K562 (cell line): ENCODE data around the gene SYNPR. TPM values are rescaled to one million over a fixed set of nuclear protein-coding genes. Genes with fewer than 3 reads are reported as not detected.

Experiments
- ATAC-seq: fragments of 200-7000 bp; cut with Tn5 transposase; 3 replicates; pipeline ENCODE4 v1.9.1; 2020; ENCODE audit warnings: moderate library complexity
- BruUV-seq: library from RNA; stranded (reverse); fragments of 400-500 nt; replicated peaks from 2 replicates; lab custom pipeline; 2021; lab: Mats Ljungman, UMichigan
- CTCF ChIA-PET: fragments of 300-600 bp; formaldehyde crosslinking; extraction: SDS; loops from one replicate; lab custom pipeline; 2021; ENCODE audit warnings: low intra/inter-chr PET ratio; lab: Yijun Ruan, JAX
- POLR2A ChIA-PET: fragments of 300-600, 350-650 bp; sonication (Branson Sonifier 250); formaldehyde crosslinking; extraction: SDS; loops from one replicate; lab custom pipeline; 2021; ENCODE audit warnings: antibody characterized with exemption, inconsistent platforms; lab: Yijun Ruan, JAX
- DNase-seq, 4 experiments: peaks; one replicate each; pipeline versions ENCODE4 v3.0.0 to v3.0.0-alpha.2; 2011 to 2018; ENCODE audit warnings: low spot score in 3 of 4, mixed read lengths in 3 of 4; ENCODE audit errors: extremely low read depth in 1 of 4
- FAIRE-seq: peaks from 2 replicates; lab custom pipeline; 2011; peaks lifted over from hg19 to GRCh38; lab: Jason Lieb, UNC
- H2AFZ ChIP-seq: 2 replicates; pipeline ENCODE4 v1.6.0; 2011; ENCODE audit warnings: low read depth, low read length, control low read depth, inconsistent platforms
- H3K27ac ChIP-seq: fragments of 200-600 bp; 3 replicates; pipeline ENCODE4 v1.8.0; 2011; ENCODE audit warnings: low read depth, mild to moderate bottlenecking, control low read depth, inconsistent platforms, low read length, moderate library complexity, mixed read lengths; ENCODE audit errors: extremely low read depth
- H3K27me3 ChIP-seq, 2 experiments: fragments of 300-600 bp in 1 of 2; 2 replicates in 1 of 2; 3 replicates in 1 of 2; pipeline versions ENCODE4 v1.6.0 to v1.8.0; 2011; ENCODE audit warnings: inconsistent platforms in 2 of 2, low read length in 2 of 2, mild to moderate bottlenecking in 1 of 2, mixed read lengths in 1 of 2, moderate library complexity in 1 of 2; ENCODE audit not compliant: control insufficient read depth in 2 of 2, insufficient read depth in 2 of 2
- H3K36me3 ChIP-seq: fragments of 300-600 bp; 3 replicates; pipeline ENCODE4 v1.8.0; 2011; ENCODE audit warnings: mild to moderate bottlenecking, low read length, inconsistent platforms; ENCODE audit not compliant: control insufficient read depth, insufficient read depth
- H3K4me1 ChIP-seq, 2 experiments: fragments of 200-600 bp in 1 of 2; replicated peaks in 1 of 2; 2 replicates in 1 of 2; 3 replicates in 1 of 2; pipeline versions ENCODE4 v1.5.1 to v1.8.0; 2011; ENCODE audit warnings: inconsistent platforms in 2 of 2, low read length in 2 of 2, mild to moderate bottlenecking in 1 of 2, mixed read lengths in 1 of 2, moderate library complexity in 1 of 2; ENCODE audit not compliant: control insufficient read depth in 2 of 2, insufficient read depth in 2 of 2
- H3K4me2 ChIP-seq: 2 replicates; pipeline ENCODE4 v1.6.1; 2011; ENCODE audit warnings: low read length, control low read depth, inconsistent platforms, mixed read lengths; ENCODE audit not compliant: insufficient read depth
- H3K4me3 ChIP-seq: fragments of 200-600 bp; sonication (generic), shearing (Covaris generic); 2 replicates; pipeline ENCODE4 v1.5.1; 2016; ENCODE audit warnings: control low read depth, inconsistent platforms
- H3K79me2 ChIP-seq: fragments of 200-600 bp; 3 replicates; pipeline ENCODE4 v1.8.0; 2011; ENCODE audit warnings: low read length, inconsistent platforms; ENCODE audit not compliant: control insufficient read depth, insufficient read depth
- H3K9ac ChIP-seq, 2 experiments: 2 replicates each; pipeline versions ENCODE4 v1.6.0 to v1.6.1; 2011; ENCODE audit warnings: low read depth in 2 of 2, low read length in 2 of 2, control low read depth in 1 of 2, inconsistent platforms in 1 of 2, mild to moderate bottlenecking in 1 of 2, mixed read lengths in 1 of 2; ENCODE audit not compliant: insufficient read depth in 1 of 2
- H3K9me1 ChIP-seq: one replicate; pipeline ENCODE4 v1.6.0; 2011; ENCODE audit warnings: inconsistent platforms, mild to moderate bottlenecking, low read length, moderate library complexity; ENCODE audit not compliant: control insufficient read depth, insufficient read depth
- H3K9me3 ChIP-seq: replicated peaks from 2 replicates; pipeline ENCODE4 v1.5.1; 2011; ENCODE audit warnings: low read depth, low read length, inconsistent platforms; ENCODE audit not compliant: control insufficient read depth, insufficient read depth
- H4K20me1 ChIP-seq: replicated peaks from 2 replicates; pipeline ENCODE4 v1.6.1; 2011; ENCODE audit warnings: low read length, inconsistent platforms, mixed read lengths; ENCODE audit not compliant: control insufficient read depth, insufficient read depth
- BACH1 ChIP-seq: fragments of 200-800 bp; sonication (Bioruptor generic); IDR thresholded peaks from 2 replicates; pipeline ENCODE4 v1.6.1; 2016; ENCODE audit warnings: missing genetic modification characterization, missing compliant biosample characterization
- BMI1 ChIP-seq: fragments of 150-350 bp; IDR thresholded peaks from 2 replicates; pipeline ENCODE4 v1.6.1; 2014; ENCODE audit warnings: low read length
- CEBPG ChIP-seq, 3 experiments: fragments of 200-800 bp in 1 of 3; sonication (Bioruptor generic) in 1 of 3; sonication (generic) in 1 of 3; formaldehyde crosslinking in 1 of 3; IDR thresholded peaks in 2 of 3; conservative IDR thresholded peaks in 1 of 3; 2 replicates each; pipeline versions ENCODE4 v1.6.1 to v1.8.0; 2016 to 2022; ENCODE audit warnings: missing compliant biosample characterization in 2 of 3, missing genetic modification characterization in 2 of 3, mild to moderate bottlenecking in 1 of 3, missing genetic modification reagents in 1 of 3
- FOXM1 ChIP-seq, 2 experiments: fragments of 450-650 bp in 1 of 2; sonication (generic) in 1 of 2; formaldehyde crosslinking in 1 of 2; IDR thresholded peaks; 2 replicates each; pipeline versions ENCODE4 v1.6.1 to v1.9.0; 2017 to 2022; ENCODE audit warnings: low read depth in 2 of 2, mild to moderate bottlenecking in 2 of 2, missing genetic modification reagents in 1 of 2, moderate library complexity in 1 of 2
- HDAC3 ChIP-seq: fragments of 450-650 bp; IDR thresholded peaks from 2 replicates; pipeline ENCODE4 v1.6.1; 2018; ENCODE audit warnings: borderline replicate concordance, mild to moderate bottlenecking, moderate library complexity; ENCODE audit not compliant: partially characterized antibody
- HLTF ChIP-seq: fragments of 450-650 bp; IDR thresholded peaks from 2 replicates; pipeline ENCODE4 v1.6.1; 2016
- KDM5B ChIP-seq: fragments of 200-600 bp; sonication (generic); IDR thresholded peaks from 2 replicates; pipeline ENCODE4 v1.6.1; 2012; ENCODE audit warnings: low read depth, mild to moderate bottlenecking, moderate library complexity, low read length, control low read depth, inconsistent platforms; ENCODE audit not compliant: insufficient replicate concordance
- MTA2 ChIP-seq: fragments of 450-650 bp; IDR thresholded peaks from 2 replicates; pipeline ENCODE4 v1.6.1; 2016; ENCODE audit warnings: low read depth
- NFE2L1 ChIP-seq: fragments of 450-650 bp; IDR thresholded peaks from 2 replicates; pipeline ENCODE4 v1.6.1; 2016; ENCODE audit warnings: missing genetic modification characterization, low read depth, mild to moderate bottlenecking, missing compliant biosample characterization, moderate library complexity, borderline replicate concordance
- RNF2 ChIP-seq: sonication (generic); IDR thresholded peaks from 2 replicates; pipeline ENCODE4 v1.6.1; 2016
- STAT5B ChIP-seq: fragments of 250-450 bp; sonication (Bioruptor Pico); IDR thresholded peaks from 2 replicates; pipeline ENCODE4 v1.8.0; 2021; ENCODE audit warnings: mild to moderate bottlenecking, inconsistent platforms
- TEAD1 ChIP-seq, 2 experiments: fragments of 450-650 bp in 1 of 2; sonication (generic) in 1 of 2; formaldehyde crosslinking; IDR thresholded peaks; 2 replicates each; pipeline versions ENCODE4 v1.4.0 to v1.8.0; 2020 to 2022; ENCODE audit warnings: mild to moderate bottlenecking in 2 of 2, missing genetic modification reagents in 1 of 2
- TRIM24 ChIP-seq, 2 experiments: fragments of 450-650 bp; IDR thresholded peaks; 2 replicates each; pipeline ENCODE4 v1.6.1; 2016
- ZNF316 ChIP-seq: fragments of 450-650 bp; IDR thresholded peaks from 2 replicates; pipeline ENCODE4 v1.6.1; 2016
- ZNF79 ChIP-seq: fragments of 250-450 bp; sonication (Bioruptor Pico); IDR thresholded peaks from 2 replicates; pipeline ENCODE4 v1.4.0; 2020; ENCODE audit warnings: low read depth, mild to moderate bottlenecking, moderate library complexity
- WGBS: fragments of 100-300 bp; shearing (Covaris generic); methylation state at CpG from one replicate; pipeline ENCODE4 v1.1.6; 2016; ENCODE audit warnings: low coverage, mixed read lengths; ENCODE audit not compliant: insufficient coverage; ENCODE audit errors: missing lambda C conversion rate; 5-methylcytosine and 5-hydroxymethylcytosine counted together
- in situ Hi-C: fragments of 300-500 bp; cut with MboI; formaldehyde crosslinking; loops from 4 replicates; pipeline ENCODE4 v1.15.0; 2018; ENCODE audit warnings: inconsistent platforms, mixed read lengths
- intact Hi-C: fragments of 100-400 bp; cut with micrococcal nuclease; formaldehyde crosslinking; loops from 2 replicates; pipeline ENCODE4 v1.14.2; 2022
- polyA plus RNA-seq, 8 experiments: library from polyadenylated mRNA; depleted of rRNA in 4 of 8; stranded (reverse) in 5 of 8; unstranded in 3 of 8; fragments of >200 nt; fragmentation: Nextera tagmentation in 2 of 8; fragmentation: Illumina TruSeq in 1 of 8; extraction: Ambion mirVana in 2 of 8; extraction: Trizol in 1 of 8; gene quantifications; 2 replicates each; pipeline versions ENCODE4 v1.2.1 to v1.2.3, GENCODE V29; 2011 to 2014; ENCODE audit warnings: inconsistent platforms in 1 of 8, missing spikeins in 1 of 8
- total RNA-seq, 7 experiments: library from RNA; depleted of rRNA in 6 of 7; stranded (reverse); fragments of >200 nt in 6 of 7; fragmentation: Illumina TruSeq in 2 of 7; extraction: Trizol in 2 of 7; gene quantifications; 2 replicates each; pipeline versions ENCODE4 v1.2.1 to v1.2.3, GENCODE V29; 2011 to 2021; ENCODE audit warnings: low replicate concordance in 1 of 7
- TF ChIP-seq, protein P1 (sequence below): fragments of 250-450 bp; sonication (Bioruptor Pico); IDR thresholded peaks from 2 replicates; pipeline ENCODE4 v1.8.0; 2021; ENCODE audit warnings: mild to moderate bottlenecking, moderate library complexity
- TF ChIP-seq, protein P2 (sequence below): IDR thresholded peaks from 2 replicates; pipeline ENCODE4 v1.6.1; 2011; ENCODE audit warnings: borderline replicate concordance, low read depth, mild to moderate bottlenecking, moderate library complexity, low read length; ENCODE audit not compliant: insufficient read depth, poor library complexity, severe bottlenecking
- TF ChIP-seq, protein P3 (sequence below): sonication (generic); formaldehyde crosslinking; IDR thresholded peaks from 2 replicates; pipeline ENCODE4 v1.8.0; 2022; ENCODE audit warnings: mild to moderate bottlenecking, missing genetic modification reagents

SYNPR gene
- total and polyA plus RNA-seq, 9 of the 15 experiments (the other 6 are each of a cell fraction or from before 2014, with no cell fraction given) = not detected

DNA sequence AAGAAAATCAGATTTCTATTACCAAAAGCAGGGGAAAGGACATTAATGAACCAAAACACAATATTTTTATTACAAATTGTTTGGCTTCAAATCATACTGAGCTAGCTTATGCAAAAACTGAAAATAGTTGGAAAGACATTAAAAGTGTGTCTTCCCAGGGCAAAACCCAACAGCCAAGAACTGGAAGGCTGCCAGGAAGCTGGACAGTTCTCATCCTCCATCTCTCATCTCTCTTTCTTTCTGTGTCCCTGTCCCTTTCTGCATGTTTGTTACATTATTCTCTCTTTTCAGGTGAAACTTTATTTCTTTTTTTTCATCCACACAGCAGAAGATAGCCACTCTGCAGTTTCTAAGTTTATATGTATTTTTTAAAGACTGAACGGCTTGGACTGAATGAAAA, 333.3 kb downstream of the SYNPR start:
- H3K4me3 ChIP-seq = no peak overlapping the region
- in situ Hi-C loops = no loop called here
- H3K27ac ChIP-seq = no peak overlapping the region
- no peak overlapping the region for H2AFZ ChIP-seq
- H3K9ac ChIP-seq = no peak overlapping the region
- ATAC-seq = no peak
- no peak for DNase-seq
- BruUV-seq = no TSS peak
- no peaks in the 10 kb centered on the region for H3K4me1 ChIP-seq
- H3K36me3 ChIP-seq = no peaks in the 10 kb centered on the region
- WGBS = no CpG with 5 or more reads among the region's 1 CpG
- H3K9me1 ChIP-seq = no peaks in the 10 kb centered on the region
- ChIA-PET CTCF (no interaction called here), POLR2A (no interaction called here)
- H3K27me3 ChIP-seq = no peaks in the 10 kb centered on the region
- H3K9me3 ChIP-seq = no peaks in the 10 kb centered on the region
- no peak for FAIRE-seq
- intact Hi-C loops = no loop called here
- H3K4me2 ChIP-seq = no peak overlapping the region
- no peaks in the 10 kb centered on the region for H3K79me2 ChIP-seq
- TF ChIP-seq BACH1 (tag) (no peak), NFE2L1 (tag) (no peak), FOXM1 (IDR thresholded peaks at IDR 0.05; ENCODE audit: low read depth) (no peak), FOXM1 (CRISPR knock-in tag; IDR thresholded peaks at IDR 0.05; ENCODE audit: low read depth) (no peak), TRIM24 (IDR thresholded peaks at IDR 0.05) (no peak), KDM5B (no peak), RNF2 (no peak), MTA2 (no peak), ZNF316 (no peak), CEBPG (CRISPR knock-in tag; IDR thresholded peaks at IDR 0.05) (no peak), CEBPG (tag; conservative IDR thresholded peaks at IDR 0.05 in 1 of 2, IDR thresholded peaks at IDR 0.05 in 1 of 2) (no peak), STAT5B (CRISPR knock-in tag) (no peak), ZNF79 (CRISPR knock-in tag) (no peak), TEAD1 (CRISPR knock-in tag; IDR thresholded peaks at IDR 0.05) (no peak), BMI1 (no peak), HDAC3 (no peak), HLTF (no peak)
- TF ChIP-seq, protein P1, sequence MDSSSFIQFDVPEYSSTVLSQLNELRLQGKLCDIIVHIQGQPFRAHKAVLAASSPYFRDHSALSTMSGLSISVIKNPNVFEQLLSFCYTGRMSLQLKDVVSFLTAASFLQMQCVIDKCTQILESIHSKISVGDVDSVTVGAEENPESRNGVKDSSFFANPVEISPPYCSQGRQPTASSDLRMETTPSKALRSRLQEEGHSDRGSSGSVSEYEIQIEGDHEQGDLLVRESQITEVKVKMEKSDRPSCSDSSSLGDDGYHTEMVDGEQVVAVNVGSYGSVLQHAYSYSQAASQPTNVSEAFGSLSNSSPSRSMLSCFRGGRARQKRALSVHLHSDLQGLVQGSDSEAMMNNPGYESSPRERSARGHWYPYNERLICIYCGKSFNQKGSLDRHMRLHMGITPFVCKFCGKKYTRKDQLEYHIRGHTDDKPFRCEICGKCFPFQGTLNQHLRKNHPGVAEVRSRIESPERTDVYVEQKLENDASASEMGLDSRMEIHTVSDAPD = no peak
- TF ChIP-seq, protein P2, sequence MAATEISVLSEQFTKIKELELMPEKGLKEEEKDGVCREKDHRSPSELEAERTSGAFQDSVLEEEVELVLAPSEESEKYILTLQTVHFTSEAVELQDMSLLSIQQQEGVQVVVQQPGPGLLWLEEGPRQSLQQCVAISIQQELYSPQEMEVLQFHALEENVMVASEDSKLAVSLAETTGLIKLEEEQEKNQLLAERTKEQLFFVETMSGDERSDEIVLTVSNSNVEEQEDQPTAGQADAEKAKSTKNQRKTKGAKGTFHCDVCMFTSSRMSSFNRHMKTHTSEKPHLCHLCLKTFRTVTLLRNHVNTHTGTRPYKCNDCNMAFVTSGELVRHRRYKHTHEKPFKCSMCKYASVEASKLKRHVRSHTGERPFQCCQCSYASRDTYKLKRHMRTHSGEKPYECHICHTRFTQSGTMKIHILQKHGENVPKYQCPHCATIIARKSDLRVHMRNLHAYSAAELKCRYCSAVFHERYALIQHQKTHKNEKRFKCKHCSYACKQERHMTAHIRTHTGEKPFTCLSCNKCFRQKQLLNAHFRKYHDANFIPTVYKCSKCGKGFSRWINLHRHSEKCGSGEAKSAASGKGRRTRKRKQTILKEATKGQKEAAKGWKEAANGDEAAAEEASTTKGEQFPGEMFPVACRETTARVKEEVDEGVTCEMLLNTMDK = no peak
- TF ChIP-seq, protein P3, sequence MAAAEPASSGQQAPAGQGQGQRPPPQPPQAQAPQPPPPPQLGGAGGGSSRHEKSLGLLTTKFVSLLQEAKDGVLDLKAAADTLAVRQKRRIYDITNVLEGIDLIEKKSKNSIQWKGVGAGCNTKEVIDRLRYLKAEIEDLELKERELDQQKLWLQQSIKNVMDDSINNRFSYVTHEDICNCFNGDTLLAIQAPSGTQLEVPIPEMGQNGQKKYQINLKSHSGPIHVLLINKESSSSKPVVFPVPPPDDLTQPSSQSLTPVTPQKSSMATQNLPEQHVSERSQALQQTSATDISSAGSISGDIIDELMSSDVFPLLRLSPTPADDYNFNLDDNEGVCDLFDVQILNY (CRISPR knock-in tag) = no peak
- no peaks in the 10 kb centered on the region for H4K20me1 ChIP-seq
